K562 (cell line): ENCODE data around the gene SGK1. TPM values are rescaled to one million over a fixed set of nuclear protein-coding genes. Genes with fewer than 3 reads are reported as not detected.

Source experiments
- ATF1 ChIP-seq, 2 experiments: fragments of 450-650 bp in 1 of 2; IDR thresholded peaks; 2 replicates each; pipeline ENCODE4 v1.6.1; 2016; ENCODE audit warnings: missing compliant biosample characterization in 1 of 2, missing genetic modification characterization in 1 of 2
- ATF7 ChIP-seq: fragments of 450-650 bp; IDR thresholded peaks from 2 replicates; pipeline ENCODE4 v1.7.1; 2014; ENCODE audit warnings: mild to moderate bottlenecking, moderate library complexity
- CBX1 ChIP-seq: sonication (generic); IDR thresholded peaks from 2 replicates; pipeline ENCODE4 v1.6.1; 2016; ENCODE audit warnings: antibody characterized with exemption, low read depth, mild to moderate bottlenecking
- CEBPG ChIP-seq, 3 experiments: fragments of 200-800 bp in 1 of 3; sonication (Bioruptor generic) in 1 of 3; sonication (generic) in 1 of 3; formaldehyde crosslinking in 1 of 3; IDR thresholded peaks in 2 of 3; conservative IDR thresholded peaks in 1 of 3; 2 replicates each; pipeline versions ENCODE4 v1.6.1 to v1.8.0; 2016 to 2022; ENCODE audit warnings: missing compliant biosample characterization in 2 of 3, missing genetic modification characterization in 2 of 3, mild to moderate bottlenecking in 1 of 3, missing genetic modification reagents in 1 of 3
- CHCHD3 ChIP-seq: fragments of 250-450 bp; sonication (Bioruptor Pico); IDR thresholded peaks from 2 replicates; pipeline ENCODE4 v2.1.2; 2022; ENCODE audit warnings: mild to moderate bottlenecking
- CSDE1 ChIP-seq, 2 experiments: fragments of 450-650 bp; IDR thresholded peaks; 2 replicates each; pipeline ENCODE4 v1.6.1; 2016; ENCODE audit warnings: mild to moderate bottlenecking in 1 of 2
- DLX4 ChIP-seq: fragments of 250-450 bp; sonication (Bioruptor Pico); IDR thresholded peaks from 2 replicates; pipeline ENCODE4 v1.6.1; 2021; ENCODE audit warnings: mild to moderate bottlenecking
- FOXO4 ChIP-seq: fragments of 450-650 bp; formaldehyde crosslinking; IDR thresholded peaks from 2 replicates; pipeline ENCODE4 v1.4.0; 2020; ENCODE audit warnings: mild to moderate bottlenecking, moderate library complexity
- HMG20B ChIP-seq: fragments of 250-450 bp; sonication (Bioruptor Pico); IDR thresholded peaks from 2 replicates; pipeline ENCODE4 v1.5.0; 2021; ENCODE audit warnings: mild to moderate bottlenecking
- MEF2A ChIP-seq: IDR thresholded peaks from 2 replicates; pipeline ENCODE4 v1.6.1; 2011; ENCODE audit warnings: low read depth, mild to moderate bottlenecking, low read length, moderate library complexity; ENCODE audit not compliant: control insufficient read depth
- MYC ChIP-seq, 2 experiments: fragments of 250-450 bp in 1 of 2; sonication (Bioruptor Pico) in 1 of 2; IDR thresholded peaks; 2 replicates each; pipeline versions ENCODE4 v1.5.1 to v1.6.1; 2012 to 2021; ENCODE audit warnings: low read depth in 2 of 2, borderline replicate concordance in 1 of 2, improper control_type of control experiment in 1 of 2, low read length in 1 of 2, mild to moderate bottlenecking in 1 of 2, moderate library complexity in 1 of 2
- NFIC ChIP-seq: fragments of 450-650 bp; IDR thresholded peaks from 2 replicates; pipeline ENCODE4 v1.6.1; 2017; ENCODE audit warnings: mild to moderate bottlenecking, inconsistent platforms
- NR4A1 ChIP-seq, 2 experiments: fragments of 250-450 bp in 1 of 2; fragments of 450-650 bp in 1 of 2; sonication (Bioruptor Pico) in 1 of 2; IDR thresholded peaks; 2 replicates each; pipeline versions ENCODE4 v1.4.0 to v1.6.1; 2016 to 2020; ENCODE audit warnings: mild to moderate bottlenecking in 2 of 2, missing compliant biosample characterization in 1 of 2, missing genetic modification characterization in 1 of 2, moderate library complexity in 1 of 2
- RAD21 ChIP-seq, 2 experiments: fragments of 250-450 bp in 1 of 2; fragments of 450-650 bp in 1 of 2; sonication (Bioruptor Pico) in 1 of 2; formaldehyde crosslinking in 1 of 2; IDR thresholded peaks in 1 of 2; conservative IDR thresholded peaks in 1 of 2; 2 replicates each; pipeline versions ENCODE4 v1.4.0 to v1.8.0; 2020 to 2022; ENCODE audit warnings: mild to moderate bottlenecking in 2 of 2, moderate library complexity in 1 of 2
- RBM15 ChIP-seq: fragments of 200-400 bp; formaldehyde crosslinking; IDR thresholded peaks from 2 replicates; pipeline ENCODE4 v1.6.1; 2018; ENCODE audit warnings: mild to moderate bottlenecking, low read length, moderate library complexity; ENCODE audit not compliant: insufficient read depth
- SMAD3 ChIP-seq: fragments of 450-650 bp; formaldehyde crosslinking; conservative IDR thresholded peaks from 2 replicates; pipeline ENCODE4 v1.4.0; 2020; ENCODE audit warnings: mild to moderate bottlenecking
- SMARCB1 ChIP-seq: IDR thresholded peaks from 2 replicates; pipeline ENCODE4 v1.6.1; 2011; ENCODE audit warnings: improper control_type of control experiment, low read depth; ENCODE audit not compliant: insufficient read length
- SOX6 ChIP-seq: fragments of 450-650 bp; IDR thresholded peaks from 2 replicates; pipeline ENCODE4 v1.6.1; 2014; ENCODE audit warnings: mild to moderate bottlenecking
- TBP ChIP-seq: optimal IDR thresholded peaks from 2 replicates; pipeline ENCODE3; 2011; ENCODE audit warnings: low read depth, low read length, improper control_type of control experiment
- THRAP3 ChIP-seq: fragments of 450-650 bp; IDR thresholded peaks from 2 replicates; pipeline ENCODE4 v1.6.1; 2016; ENCODE audit warnings: mild to moderate bottlenecking, inconsistent platforms, borderline replicate concordance
- ZC3H11A ChIP-seq: IDR thresholded peaks from 2 replicates; pipeline ENCODE4 v1.6.1; 2012; ENCODE audit warnings: low read depth, low read length, improper control_type of control experiment
- ZNF121 ChIP-seq: sonication (generic); formaldehyde crosslinking; conservative IDR thresholded peaks from 2 replicates; pipeline ENCODE4 v1.8.0; 2022; ENCODE audit warnings: missing genetic modification reagents
- ZNF24 ChIP-seq: fragments of 450-650 bp; IDR thresholded peaks from 2 replicates; pipeline ENCODE4 v1.6.1; 2016
- ZNF384 ChIP-seq: IDR thresholded peaks from 2 replicates; pipeline ENCODE4 v1.6.1; 2012; ENCODE audit warnings: low read depth, low read length, improper control_type of control experiment
- ZNF696 ChIP-seq: fragments of 250-450 bp; sonication (Bioruptor Pico); conservative IDR thresholded peaks from 2 replicates; pipeline ENCODE4 v1.4.0; 2020; ENCODE audit warnings: mild to moderate bottlenecking, moderate library complexity
- polyA plus RNA-seq, 8 experiments: library from polyadenylated mRNA; depleted of rRNA in 4 of 8; stranded (reverse) in 5 of 8; unstranded in 3 of 8; fragments of >200 nt; fragmentation: Nextera tagmentation in 2 of 8; fragmentation: Illumina TruSeq in 1 of 8; extraction: Ambion mirVana in 2 of 8; extraction: Trizol in 1 of 8; gene quantifications; 2 replicates each; pipeline versions ENCODE4 v1.2.1 to v1.2.3, GENCODE V29; 2011 to 2014; ENCODE audit warnings: inconsistent platforms in 1 of 8, missing spikeins in 1 of 8
- total RNA-seq, 7 experiments: library from RNA; depleted of rRNA in 6 of 7; stranded (reverse); fragments of >200 nt in 6 of 7; fragmentation: Illumina TruSeq in 2 of 7; extraction: Trizol in 2 of 7; gene quantifications; 2 replicates each; pipeline versions ENCODE4 v1.2.1 to v1.2.3, GENCODE V29; 2011 to 2021; ENCODE audit warnings: low replicate concordance in 1 of 7
- TF ChIP-seq, protein P1 (sequence below): fragments of 450-650 bp; IDR thresholded peaks from 2 replicates; pipeline ENCODE4 v1.6.1; 2016
- TF ChIP-seq, protein P2 (sequence below): fragments of 250-450 bp; sonication (Bioruptor Pico); IDR thresholded peaks from 2 replicates; pipeline ENCODE4 v1.9.0; 2021; ENCODE audit warnings: mild to moderate bottlenecking

Gene SGK1
- total and polyA plus RNA-seq, 9 of the 15 experiments (the other 6 are each of a cell fraction or from before 2014, with no cell fraction given): 3.5 to 7.2 (median 3.9) TPM

GRCh38 chr6:134293659-134294161 lies 24.2 kb downstream of the SGK1 start (continued):
- no peak for TF ChIP-seq ZNF121
- no peak for TF ChIP-seq TBP
- TF ChIP-seq ZNF384: no peak
- no peak for TF ChIP-seq HMG20B (CRISPR knock-in tag)
- no peak for TF ChIP-seq ZNF24
- TF ChIP-seq DLX4: no peak
- TF ChIP-seq ATF7: 0 out of 2 replicates have a peak, but pooled peaks have one; percentile 11
- TF ChIP-seq CSDE1 (IDR thresholded peaks at IDR 0.05): no peak
- no peak for TF ChIP-seq ZNF696 (CRISPR knock-in tag)
- peak; percentile 41; the same call in 1 of the 2 replicates for TF ChIP-seq MYC (IDR thresholded peaks at IDR 0.05; ENCODE audit: low read depth, low read length)
- TF ChIP-seq MYC (CRISPR knock-in tag; IDR thresholded peaks at IDR 0.05; ENCODE audit: borderline replicate concordance, low read depth): no peak
- TF ChIP-seq SOX6: peak; percentile 56; the same call in 1 of the 2 replicates
- no peak for TF ChIP-seq RBM15
- no peak for TF ChIP-seq ZC3H11A
- TF ChIP-seq, protein P1, sequence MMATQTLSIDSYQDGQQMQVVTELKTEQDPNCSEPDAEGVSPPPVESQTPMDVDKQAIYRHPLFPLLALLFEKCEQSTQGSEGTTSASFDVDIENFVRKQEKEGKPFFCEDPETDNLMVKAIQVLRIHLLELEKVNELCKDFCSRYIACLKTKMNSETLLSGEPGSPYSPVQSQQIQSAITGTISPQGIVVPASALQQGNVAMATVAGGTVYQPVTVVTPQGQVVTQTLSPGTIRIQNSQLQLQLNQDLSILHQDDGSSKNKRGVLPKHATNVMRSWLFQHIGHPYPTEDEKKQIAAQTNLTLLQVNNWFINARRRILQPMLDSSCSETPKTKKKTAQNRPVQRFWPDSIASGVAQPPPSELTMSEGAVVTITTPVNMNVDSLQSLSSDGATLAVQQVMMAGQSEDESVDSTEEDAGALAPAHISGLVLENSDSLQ: peak; percentile 83
- TF ChIP-seq RAD21 (CRISPR knock-in tag; conservative IDR thresholded peaks at IDR 0.05 in 1 of 2, IDR thresholded peaks at IDR 0.05 in 1 of 2): no peak
- TF ChIP-seq MEF2A: no peak
- TF ChIP-seq SMARCB1: peak; percentile 55
- TF ChIP-seq NR4A1 (CRISPR knock-in tag; IDR thresholded peaks at IDR 0.05): no peak
- no peak for TF ChIP-seq NR4A1 (tag; IDR thresholded peaks at IDR 0.05)
- TF ChIP-seq THRAP3: no peak
- no peak for TF ChIP-seq CEBPG (CRISPR knock-in tag; IDR thresholded peaks at IDR 0.05)
- TF ChIP-seq CEBPG (tag; conservative IDR thresholded peaks at IDR 0.05 in 1 of 2, IDR thresholded peaks at IDR 0.05 in 1 of 2): peak; percentile 35 to 61; a peak in 2 of 4 replicates
- TF ChIP-seq NFIC: no peak
- TF ChIP-seq ATF1 (CRISPR knock-in tag; IDR thresholded peaks at IDR 0.05): no peak
- TF ChIP-seq ATF1 (tag; IDR thresholded peaks at IDR 0.05): peak; percentile 71
- no peak for TF ChIP-seq CBX1
- no peak for TF ChIP-seq FOXO4
- no peak for TF ChIP-seq CHCHD3 (CRISPR knock-in tag)
- peak; percentile 77; the same call in 1 of the 2 replicates for TF ChIP-seq SMAD3
- TF ChIP-seq, protein P2, sequence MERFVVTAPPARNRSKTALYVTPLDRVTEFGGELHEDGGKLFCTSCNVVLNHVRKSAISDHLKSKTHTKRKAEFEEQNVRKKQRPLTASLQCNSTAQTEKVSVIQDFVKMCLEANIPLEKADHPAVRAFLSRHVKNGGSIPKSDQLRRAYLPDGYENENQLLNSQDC (CRISPR knock-in tag): no peak
